ENCODE measurements around the gene TNFRSF21.

GRCh38 chr6:47303861-47304260 lies 5.8 kb downstream of the TNFRSF21 start:
- TF ChIP-seq POLR2A (IDR thresholded peaks at IDR 0.05) (no peak), CTCF (IDR thresholded peaks at IDR 0.05) (no peak)

All from lower leg skin (tissue), 3 donors.